ENCODE data around the gene GID8.

DNA sequence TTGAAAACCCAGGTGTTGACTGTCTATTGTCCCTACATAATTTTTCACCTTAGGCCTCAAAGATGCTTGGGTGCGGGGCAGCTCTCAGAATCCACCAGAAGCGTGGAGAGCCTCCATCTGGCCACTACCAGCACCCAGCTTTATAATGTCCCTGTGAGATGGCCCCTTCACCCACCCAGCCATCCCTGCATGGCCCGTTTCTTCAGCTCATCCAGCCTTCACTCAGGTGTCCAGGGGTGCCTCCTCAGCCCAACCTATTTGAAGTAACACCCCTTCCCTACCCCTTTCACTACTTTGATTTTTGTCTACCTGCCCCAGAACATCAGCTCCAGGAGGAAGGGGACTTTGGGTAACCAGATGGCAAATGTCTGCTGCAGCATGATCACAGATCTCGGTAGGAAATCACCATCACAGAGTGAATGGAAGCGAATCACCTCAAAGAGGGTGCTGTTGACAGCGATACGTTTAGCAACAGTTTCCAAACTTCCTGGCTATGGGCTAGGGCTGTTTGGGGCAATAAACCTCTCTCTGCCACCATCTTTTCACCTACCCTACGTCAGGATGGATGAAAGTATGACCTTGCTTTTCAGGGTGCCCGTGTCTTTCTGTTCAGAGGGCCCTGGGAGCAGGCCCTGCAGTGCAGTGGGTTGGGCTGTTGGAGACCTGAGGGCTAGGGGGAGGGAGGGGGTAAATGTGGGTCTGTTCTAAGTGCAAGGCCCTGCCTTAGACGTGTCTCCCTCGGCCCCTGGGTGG lies 13.4 kb downstream of the GID8 start:
- TF ChIP-seq CTCF (IDR thresholded peaks at IDR 0.05) (no peak), POLR2A (IDR thresholded peaks at IDR 0.05) (no peak)
